ENCODE measurements around the gene SNAP25.

GRCh38 chr20:10350188-10350842 is 131.7 kb downstream of the SNAP25 start:
- no peak for TF ChIP-seq CTCF (conservative IDR thresholded peaks at IDR 0.05; ENCODE audit: low read depth, low read length)
- no peak for TF ChIP-seq EZH2 (IDR thresholded peaks at IDR 0.05; ENCODE audit: low read length, unreplicated experiment)
